Sigmoid colon (tissue), 4 donors: ENCODE measurements around the gene CACHD1.

Source experiments
- EP300 ChIP-seq, 4 donors: sonication (generic); formaldehyde crosslinking; IDR thresholded peaks; one replicate each; pipeline ENCODE4 v1.6.1; 2017; ENCODE audit warnings: antibody characterized with exemption in 4 of 4
- POLR2A ChIP-seq, 2 donors: fragments of 450-650 bp; IDR thresholded peaks; one replicate each; pipeline ENCODE4 v1.6.1; 2016; ENCODE audit warnings: antibody characterized with exemption in 2 of 2, mild to moderate bottlenecking in 2 of 2, moderate library complexity in 2 of 2
- POLR2AphosphoS5 ChIP-seq, 4 donors: sonication (generic); formaldehyde crosslinking; IDR thresholded peaks; one replicate each; pipeline ENCODE4 v1.6.1; 2017; ENCODE audit warnings: antibody characterized with exemption in 4 of 4
- TF ChIP-seq, protein P1 (sequence below), 4 experiments: fragments of 450-650 bp in 3 of 4; fragments of 200-600 bp in 1 of 4; IDR thresholded peaks; one replicate each; pipeline ENCODE4 v1.5.1; 2016 to 2019; ENCODE audit warnings: antibody characterized with exemption in 4 of 4, mild to moderate bottlenecking in 3 of 4, moderate library complexity in 2 of 4

DNA sequence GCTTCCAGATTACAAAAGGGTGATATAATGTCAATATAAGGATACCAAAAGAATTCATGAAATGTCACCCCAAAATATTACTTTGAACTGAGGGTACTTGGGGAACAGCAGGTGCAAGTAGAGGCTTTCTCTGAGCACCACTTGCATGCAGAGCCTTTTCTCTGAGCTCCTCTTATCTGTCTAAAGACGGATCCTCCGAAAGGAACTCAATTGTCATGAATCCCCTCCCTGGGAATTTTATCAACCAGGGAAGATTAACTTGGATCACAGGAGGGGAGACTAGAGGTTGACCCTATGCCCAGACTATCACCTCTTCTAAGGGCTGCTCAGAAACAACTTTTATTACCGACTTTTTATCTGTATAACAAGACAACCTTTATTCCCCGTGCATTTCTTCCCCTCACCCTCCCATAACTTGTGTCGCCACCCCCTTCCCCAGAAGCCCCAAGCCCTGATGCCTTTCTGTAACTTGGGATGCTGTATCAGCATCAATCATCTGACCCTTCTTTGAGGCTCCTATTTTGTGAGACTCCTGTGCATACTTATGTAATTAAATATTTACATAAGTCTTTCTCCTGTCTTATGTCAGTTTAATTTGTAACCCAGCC is 94.1 kb downstream of the CACHD1 start:
- TF ChIP-seq, protein P1, sequence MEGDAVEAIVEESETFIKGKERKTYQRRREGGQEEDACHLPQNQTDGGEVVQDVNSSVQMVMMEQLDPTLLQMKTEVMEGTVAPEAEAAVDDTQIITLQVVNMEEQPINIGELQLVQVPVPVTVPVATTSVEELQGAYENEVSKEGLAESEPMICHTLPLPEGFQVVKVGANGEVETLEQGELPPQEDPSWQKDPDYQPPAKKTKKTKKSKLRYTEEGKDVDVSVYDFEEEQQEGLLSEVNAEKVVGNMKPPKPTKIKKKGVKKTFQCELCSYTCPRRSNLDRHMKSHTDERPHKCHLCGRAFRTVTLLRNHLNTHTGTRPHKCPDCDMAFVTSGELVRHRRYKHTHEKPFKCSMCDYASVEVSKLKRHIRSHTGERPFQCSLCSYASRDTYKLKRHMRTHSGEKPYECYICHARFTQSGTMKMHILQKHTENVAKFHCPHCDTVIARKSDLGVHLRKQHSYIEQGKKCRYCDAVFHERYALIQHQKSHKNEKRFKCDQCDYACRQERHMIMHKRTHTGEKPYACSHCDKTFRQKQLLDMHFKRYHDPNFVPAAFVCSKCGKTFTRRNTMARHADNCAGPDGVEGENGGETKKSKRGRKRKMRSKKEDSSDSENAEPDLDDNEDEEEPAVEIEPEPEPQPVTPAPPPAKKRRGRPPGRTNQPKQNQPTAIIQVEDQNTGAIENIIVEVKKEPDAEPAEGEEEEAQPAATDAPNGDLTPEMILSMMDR (IDR thresholded peaks at IDR 0.05), result no peak
- TF ChIP-seq POLR2A (IDR thresholded peaks at IDR 0.05), result no peak
- TF ChIP-seq EP300 (IDR thresholded peaks at IDR 0.05), result no peak
- TF ChIP-seq POLR2AphosphoS5 (IDR thresholded peaks at IDR 0.05), result no peak
